ENCODE measurements around the gene MED1.

MED1 gene, protein sequence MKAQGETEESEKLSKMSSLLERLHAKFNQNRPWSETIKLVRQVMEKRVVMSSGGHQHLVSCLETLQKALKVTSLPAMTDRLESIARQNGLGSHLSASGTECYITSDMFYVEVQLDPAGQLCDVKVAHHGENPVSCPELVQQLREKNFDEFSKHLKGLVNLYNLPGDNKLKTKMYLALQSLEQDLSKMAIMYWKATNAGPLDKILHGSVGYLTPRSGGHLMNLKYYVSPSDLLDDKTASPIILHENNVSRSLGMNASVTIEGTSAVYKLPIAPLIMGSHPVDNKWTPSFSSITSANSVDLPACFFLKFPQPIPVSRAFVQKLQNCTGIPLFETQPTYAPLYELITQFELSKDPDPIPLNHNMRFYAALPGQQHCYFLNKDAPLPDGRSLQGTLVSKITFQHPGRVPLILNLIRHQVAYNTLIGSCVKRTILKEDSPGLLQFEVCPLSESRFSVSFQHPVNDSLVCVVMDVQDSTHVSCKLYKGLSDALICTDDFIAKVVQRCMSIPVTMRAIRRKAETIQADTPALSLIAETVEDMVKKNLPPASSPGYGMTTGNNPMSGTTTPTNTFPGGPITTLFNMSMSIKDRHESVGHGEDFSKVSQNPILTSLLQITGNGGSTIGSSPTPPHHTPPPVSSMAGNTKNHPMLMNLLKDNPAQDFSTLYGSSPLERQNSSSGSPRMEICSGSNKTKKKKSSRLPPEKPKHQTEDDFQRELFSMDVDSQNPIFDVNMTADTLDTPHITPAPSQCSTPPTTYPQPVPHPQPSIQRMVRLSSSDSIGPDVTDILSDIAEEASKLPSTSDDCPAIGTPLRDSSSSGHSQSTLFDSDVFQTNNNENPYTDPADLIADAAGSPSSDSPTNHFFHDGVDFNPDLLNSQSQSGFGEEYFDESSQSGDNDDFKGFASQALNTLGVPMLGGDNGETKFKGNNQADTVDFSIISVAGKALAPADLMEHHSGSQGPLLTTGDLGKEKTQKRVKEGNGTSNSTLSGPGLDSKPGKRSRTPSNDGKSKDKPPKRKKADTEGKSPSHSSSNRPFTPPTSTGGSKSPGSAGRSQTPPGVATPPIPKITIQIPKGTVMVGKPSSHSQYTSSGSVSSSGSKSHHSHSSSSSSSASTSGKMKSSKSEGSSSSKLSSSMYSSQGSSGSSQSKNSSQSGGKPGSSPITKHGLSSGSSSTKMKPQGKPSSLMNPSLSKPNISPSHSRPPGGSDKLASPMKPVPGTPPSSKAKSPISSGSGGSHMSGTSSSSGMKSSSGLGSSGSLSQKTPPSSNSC (N-terminal part only)

DNA sequence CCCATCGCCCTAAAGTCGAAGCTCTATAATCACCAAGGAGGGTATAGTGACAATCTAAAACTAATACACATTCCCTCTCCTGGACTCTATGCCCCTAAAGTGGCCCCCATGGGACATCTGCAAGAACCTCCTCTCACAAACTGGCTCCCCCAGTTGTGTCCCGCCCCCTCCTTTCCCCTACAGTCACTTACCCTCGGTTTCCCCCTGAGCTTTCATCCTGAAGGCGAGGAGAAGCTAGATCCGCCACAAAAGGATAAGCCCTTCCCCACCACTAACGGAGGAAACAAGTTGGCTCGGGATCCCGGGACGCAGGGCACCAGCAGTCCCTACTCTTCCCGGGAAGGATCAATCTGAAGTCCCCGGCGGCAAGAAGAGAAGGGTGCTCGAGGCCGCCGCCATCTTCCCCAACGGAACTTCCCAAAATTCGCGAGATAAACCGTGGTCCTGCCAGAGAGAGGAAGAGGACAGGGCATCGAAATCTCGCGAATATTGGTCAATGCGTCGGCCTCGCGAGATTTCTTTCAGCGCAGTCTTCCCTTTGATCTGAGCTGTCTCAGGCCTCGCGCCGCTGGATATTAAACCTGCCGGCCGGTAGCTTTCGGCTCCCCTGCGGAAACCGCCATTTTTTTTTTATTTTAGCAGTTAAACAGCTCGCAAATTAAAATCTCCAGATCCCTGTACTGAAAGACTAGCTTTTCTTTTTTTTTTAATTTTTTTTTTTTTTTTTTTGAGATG is at the start of gene MED1:
Gene MED1 (minus strand): TSS at position 417 of the 735 bp plus-strand sequence. CDS start 201 bp downstream, at position 216.
- ChIA-PET POLR2A (interaction anchor here (0.6 to 6.0 kb wide), 20 partner anchors 9 to 663 kb away, joined by 3 to 131 read pairs (median 4); partner anchors contain the start of genes CDK12, FBXL20, MIEN1 and RPL19), CTCF (interaction anchor here (0.7 to 1.0 kb wide), 3 partner anchors 12 to 211 kb away, joined by 3 read pairs; no protein-coding TSS in a partner anchor)
- Histone ChIP-seq H3K4me3 (ENCODE audit: low read depth, low read length) (peak within 1 kb of the TSS; percentile 84), H3K9me3 (ENCODE audit: control insufficient read depth, insufficient read depth, low read depth, low read length) (no peaks in the 10 kb centered on the region), H3K4me1 (ENCODE audit: control insufficient read depth, insufficient read depth, low read length) (no peaks in the 10 kb centered on the region), H3K36me3 (ENCODE audit: control insufficient read depth in 2 of 2, insufficient read depth in 1 of 2, low read length in 2 of 2) (peaks cover 25 to 34% of the 10 kb centered on the region in 2 experiments), H3K27ac (ENCODE audit: extremely low read depth, low read depth, low read length) (peak within 1 kb of the TSS; percentile 83)
- TF ChIP-seq ZNF623 (tag by site-specific recombination; IDR thresholded peaks at IDR 0.05) = no peak
- peak; percentile 77 for TF ChIP-seq ZEB2 (tag by site-specific recombination; IDR thresholded peaks at IDR 0.05)
- TF ChIP-seq, protein P1, sequence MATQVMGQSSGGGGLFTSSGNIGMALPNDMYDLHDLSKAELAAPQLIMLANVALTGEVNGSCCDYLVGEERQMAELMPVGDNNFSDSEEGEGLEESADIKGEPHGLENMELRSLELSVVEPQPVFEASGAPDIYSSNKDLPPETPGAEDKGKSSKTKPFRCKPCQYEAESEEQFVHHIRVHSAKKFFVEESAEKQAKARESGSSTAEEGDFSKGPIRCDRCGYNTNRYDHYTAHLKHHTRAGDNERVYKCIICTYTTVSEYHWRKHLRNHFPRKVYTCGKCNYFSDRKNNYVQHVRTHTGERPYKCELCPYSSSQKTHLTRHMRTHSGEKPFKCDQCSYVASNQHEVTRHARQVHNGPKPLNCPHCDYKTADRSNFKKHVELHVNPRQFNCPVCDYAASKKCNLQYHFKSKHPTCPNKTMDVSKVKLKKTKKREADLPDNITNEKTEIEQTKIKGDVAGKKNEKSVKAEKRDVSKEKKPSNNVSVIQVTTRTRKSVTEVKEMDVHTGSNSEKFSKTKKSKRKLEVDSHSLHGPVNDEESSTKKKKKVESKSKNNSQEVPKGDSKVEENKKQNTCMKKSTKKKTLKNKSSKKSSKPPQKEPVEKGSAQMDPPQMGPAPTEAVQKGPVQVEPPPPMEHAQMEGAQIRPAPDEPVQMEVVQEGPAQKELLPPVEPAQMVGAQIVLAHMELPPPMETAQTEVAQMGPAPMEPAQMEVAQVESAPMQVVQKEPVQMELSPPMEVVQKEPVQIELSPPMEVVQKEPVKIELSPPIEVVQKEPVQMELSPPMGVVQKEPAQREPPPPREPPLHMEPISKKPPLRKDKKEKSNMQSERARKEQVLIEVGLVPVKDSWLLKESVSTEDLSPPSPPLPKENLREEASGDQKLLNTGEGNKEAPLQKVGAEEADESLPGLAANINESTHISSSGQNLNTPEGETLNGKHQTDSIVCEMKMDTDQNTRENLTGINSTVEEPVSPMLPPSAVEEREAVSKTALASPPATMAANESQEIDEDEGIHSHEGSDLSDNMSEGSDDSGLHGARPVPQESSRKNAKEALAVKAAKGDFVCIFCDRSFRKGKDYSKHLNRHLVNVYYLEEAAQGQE (tag by site-specific recombination; IDR thresholded peaks at IDR 0.05) = peak; percentile 14; the same call in 1 of the 2 replicates
- peak; percentile 33; the same call in 1 of the 2 replicates for TF ChIP-seq GLIS2 (tag by site-specific recombination; IDR thresholded peaks at IDR 0.05)
- TF ChIP-seq HOXD13 (CRISPR knock-in tag; IDR thresholded peaks at IDR 0.05; ENCODE audit: borderline replicate concordance) = no peak
- TF ChIP-seq ZNF221 (tag by site-specific recombination; IDR thresholded peaks at IDR 0.05; ENCODE audit: borderline replicate concordance) = no peak
- TF ChIP-seq, protein P2, sequence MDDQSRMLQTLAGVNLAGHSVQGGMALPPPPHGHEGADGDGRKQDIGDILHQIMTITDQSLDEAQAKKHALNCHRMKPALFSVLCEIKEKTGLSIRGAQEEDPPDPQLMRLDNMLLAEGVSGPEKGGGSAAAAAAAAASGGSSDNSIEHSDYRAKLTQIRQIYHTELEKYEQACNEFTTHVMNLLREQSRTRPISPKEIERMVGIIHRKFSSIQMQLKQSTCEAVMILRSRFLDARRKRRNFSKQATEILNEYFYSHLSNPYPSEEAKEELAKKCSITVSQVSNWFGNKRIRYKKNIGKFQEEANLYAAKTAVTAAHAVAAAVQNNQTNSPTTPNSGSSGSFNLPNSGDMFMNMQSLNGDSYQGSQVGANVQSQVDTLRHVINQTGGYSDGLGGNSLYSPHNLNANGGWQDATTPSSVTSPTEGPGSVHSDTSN (CRISPR knock-in tag; IDR thresholded peaks at IDR 0.05) = no peak
- TF ChIP-seq PRDM1 (tag by site-specific recombination; IDR thresholded peaks at IDR 0.05) = peak; percentile 97
- TF ChIP-seq GLIS1 (tag by site-specific recombination; IDR thresholded peaks at IDR 0.05) = peak; percentile 33
- peak; percentile 24; the same call in 1 of the 2 replicates for TF ChIP-seq ZNF2 (tag by site-specific recombination; IDR thresholded peaks at IDR 0.05)
- no peak for TF ChIP-seq ZNF404 (tag by site-specific recombination; IDR thresholded peaks at IDR 0.05)
- TF ChIP-seq ZNF629 (tag by site-specific recombination; IDR thresholded peaks at IDR 0.05) = 0 out of 2 replicates have a peak, but pooled peaks have one; percentile 11
- peak; percentile 61 for TF ChIP-seq KLF9 (tag by site-specific recombination; IDR thresholded peaks at IDR 0.05; ENCODE audit: low read depth)
- no peak for TF ChIP-seq ZNF324 (tag by site-specific recombination; IDR thresholded peaks at IDR 0.05)
- TF ChIP-seq, protein P3, sequence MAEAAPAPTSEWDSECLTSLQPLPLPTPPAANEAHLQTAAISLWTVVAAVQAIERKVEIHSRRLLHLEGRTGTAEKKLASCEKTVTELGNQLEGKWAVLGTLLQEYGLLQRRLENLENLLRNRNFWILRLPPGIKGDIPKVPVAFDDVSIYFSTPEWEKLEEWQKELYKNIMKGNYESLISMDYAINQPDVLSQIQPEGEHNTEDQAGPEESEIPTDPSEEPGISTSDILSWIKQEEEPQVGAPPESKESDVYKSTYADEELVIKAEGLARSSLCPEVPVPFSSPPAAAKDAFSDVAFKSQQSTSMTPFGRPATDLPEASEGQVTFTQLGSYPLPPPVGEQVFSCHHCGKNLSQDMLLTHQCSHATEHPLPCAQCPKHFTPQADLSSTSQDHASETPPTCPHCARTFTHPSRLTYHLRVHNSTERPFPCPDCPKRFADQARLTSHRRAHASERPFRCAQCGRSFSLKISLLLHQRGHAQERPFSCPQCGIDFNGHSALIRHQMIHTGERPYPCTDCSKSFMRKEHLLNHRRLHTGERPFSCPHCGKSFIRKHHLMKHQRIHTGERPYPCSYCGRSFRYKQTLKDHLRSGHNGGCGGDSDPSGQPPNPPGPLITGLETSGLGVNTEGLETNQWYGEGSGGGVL (tag by site-specific recombination; IDR thresholded peaks at IDR 0.05) = peak; percentile 54; the same call in 1 of the 2 replicates
- TF ChIP-seq ZNF433 (tag by site-specific recombination; IDR thresholded peaks at IDR 0.05; ENCODE audit: low read depth) = no peak
- no peak for TF ChIP-seq GLI2 (tag by site-specific recombination; IDR thresholded peaks at IDR 0.05; ENCODE audit: borderline replicate concordance, low read depth)
- TF ChIP-seq ZNF548 (tag by site-specific recombination; IDR thresholded peaks at IDR 0.05) = no peak
- TF ChIP-seq, protein P4, sequence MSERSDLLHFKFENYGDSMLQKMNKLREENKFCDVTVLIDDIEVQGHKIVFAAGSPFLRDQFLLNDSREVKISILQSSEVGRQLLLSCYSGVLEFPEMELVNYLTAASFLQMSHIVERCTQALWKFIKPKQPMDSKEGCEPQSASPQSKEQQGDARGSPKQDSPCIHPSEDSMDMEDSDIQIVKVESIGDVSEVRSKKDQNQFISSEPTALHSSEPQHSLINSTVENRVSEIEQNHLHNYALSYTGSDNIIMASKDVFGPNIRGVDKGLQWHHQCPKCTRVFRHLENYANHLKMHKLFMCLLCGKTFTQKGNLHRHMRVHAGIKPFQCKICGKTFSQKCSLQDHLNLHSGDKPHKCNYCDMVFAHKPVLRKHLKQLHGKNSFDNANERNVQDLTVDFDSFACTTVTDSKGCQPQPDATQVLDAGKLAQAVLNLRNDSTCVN (tag by site-specific recombination; optimal IDR thresholded peaks at IDR 0.05) = peak; percentile 17
- peak; percentile 69 for TF ChIP-seq SP3 (tag by site-specific recombination; IDR thresholded peaks at IDR 0.05)
- peak; percentile 63 for TF ChIP-seq ZNF335 (tag by site-specific recombination; conservative IDR thresholded peaks at IDR 0.05)
- TF ChIP-seq ZNF843 (tag by site-specific recombination; IDR thresholded peaks at IDR 0.05) = no peak
- no peak for TF ChIP-seq ZNF768 (tag by site-specific recombination; IDR thresholded peaks at IDR 0.05)

Measured in HEK293 (cell line).